IPS-18c (cell line): Measurements from ENCODE around the gene CD79A.

Source experiments
- H3K4me3 ChIP-seq: 2 replicates; pipeline ENCODE4 v1.7.0; 2013; ENCODE audit warnings: low read depth, mild to moderate bottlenecking, low read length, moderate library complexity; ENCODE audit not compliant: insufficient read depth
- H3K9me3 ChIP-seq: one replicate; pipeline ENCODE4 v1.6.1; 2013; ENCODE audit warnings: mild to moderate bottlenecking, low read length, moderate library complexity; ENCODE audit not compliant: control insufficient read depth, insufficient read depth

CD79A gene

GRCh38 chr19:41894350-41894749 lies 17.3 kb downstream of the CD79A start:
- no peaks in the 10 kb centered on the region for H3K9me3 ChIP-seq
- no peak overlapping the region for H3K4me3 ChIP-seq

- Histone ChIP-seq H3K4me3 (no peak overlapping the region), H3K9me3 (no peaks in the 10 kb centered on the region)
These were observed 18.9 kb downstream of the CD79A start for GRCh38 chr19:41895745-41896580.

- H3K9me3 ChIP-seq: no peaks in the 10 kb centered on the region
- no peak overlapping the region for H3K4me3 ChIP-seq
These were observed 19.5 kb downstream of the CD79A start for GRCh38 chr19:41896581-41896942.

- H3K9me3 ChIP-seq: no peaks in the 10 kb centered on the region
- no peak overlapping the region for H3K4me3 ChIP-seq
These were observed 20.1 kb downstream of the CD79A start for GRCh38 chr19:41897181-41897580.

DNA sequence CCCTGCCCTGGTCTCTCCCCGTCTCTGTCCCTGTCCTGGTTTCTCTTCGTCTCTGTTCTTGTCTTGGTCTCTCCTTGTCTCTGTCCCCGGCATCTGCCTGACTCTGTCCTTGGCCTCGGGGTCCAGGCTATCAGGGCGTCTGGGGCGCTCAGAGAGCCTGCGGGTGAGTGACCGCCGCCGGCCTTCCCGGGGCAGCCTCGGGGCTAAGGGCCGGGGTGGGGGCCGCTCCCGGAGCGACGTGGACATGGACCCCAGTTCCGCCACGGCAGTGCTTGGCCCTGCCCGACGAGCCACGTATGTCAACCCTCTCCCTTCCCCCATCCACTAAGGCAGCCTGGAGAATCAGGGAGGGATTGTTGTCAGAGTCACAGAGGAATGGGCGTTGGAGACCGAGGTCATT lies 20.7 kb downstream of the CD79A start:
- no peaks in the 10 kb centered on the region for H3K9me3 ChIP-seq
- H3K4me3 ChIP-seq: no peak overlapping the region

- no peaks in the 10 kb centered on the region for H3K9me3 ChIP-seq
- no peak overlapping the region for H3K4me3 ChIP-seq
These were observed 21.2 kb downstream of the CD79A start for GRCh38 chr19:41898235-41898634.

GRCh38 chr19:41901707-41902360 lies 24.8 kb downstream of the CD79A start:
- H3K9me3 ChIP-seq: no peaks in the 10 kb centered on the region

GRCh38 chr19:41902594-41902993 lies 25.5 kb downstream of the CD79A start:
- Histone ChIP-seq H3K9me3 (no peaks in the 10 kb centered on the region), H3K4me3 (no peak overlapping the region)

More at GRCh38 chr19:41901707-41902360, 24.8 kb downstream of the CD79A start:
- H3K4me3 ChIP-seq: no peak overlapping the region

DNA sequence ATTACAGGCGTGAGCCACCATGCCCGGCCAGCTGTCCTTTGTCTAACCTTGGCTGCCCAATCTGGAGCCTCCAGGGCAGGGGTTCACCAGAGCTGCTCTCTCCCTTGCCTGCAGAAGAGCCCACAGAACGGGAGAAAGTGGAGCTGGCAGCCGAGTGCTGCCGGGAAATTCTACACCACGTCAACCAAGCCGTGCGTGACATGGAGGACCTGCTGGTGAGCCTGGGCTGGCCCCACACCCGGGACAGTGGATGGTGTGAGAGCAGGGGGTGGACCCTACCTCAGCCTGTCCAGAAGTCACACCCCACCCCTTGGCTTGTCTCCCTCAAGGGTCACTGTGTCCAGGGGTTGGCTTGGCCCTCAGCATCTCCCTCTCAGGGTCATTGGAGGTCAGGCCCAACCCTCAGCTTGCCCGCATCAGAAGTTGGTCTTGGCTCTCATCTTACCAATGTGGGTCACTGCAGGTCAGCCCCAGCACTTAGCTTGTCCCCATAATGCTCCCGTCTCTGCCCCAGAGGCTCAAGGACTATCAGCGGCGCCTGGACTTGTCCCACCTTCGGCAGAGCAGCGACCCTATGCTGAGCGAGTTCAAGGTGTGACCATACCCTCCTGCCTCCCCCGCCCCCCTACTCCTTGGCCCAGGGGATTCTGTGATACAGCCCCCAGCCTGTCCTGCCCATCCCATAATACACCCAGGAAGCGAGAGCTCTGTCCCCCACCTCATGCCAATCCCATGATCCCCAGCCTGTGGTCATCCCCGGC lies 26.3 kb downstream of the CD79A start:
- no peak overlapping the region for H3K4me3 ChIP-seq
- no peaks in the 10 kb centered on the region for H3K9me3 ChIP-seq

- H3K9me3 ChIP-seq: no peaks in the 10 kb centered on the region
- no peak overlapping the region for H3K4me3 ChIP-seq
These were observed 27.2 kb downstream of the CD79A start for GRCh38 chr19:41904118-41904870.

- Histone ChIP-seq H3K9me3 (no peaks in the 10 kb centered on the region), H3K4me3 (no peak overlapping the region)
These were observed 28.4 kb downstream of the CD79A start for GRCh38 chr19:41905273-41906002.

- H3K9me3 ChIP-seq: no peaks in the 10 kb centered on the region
- H3K4me3 ChIP-seq: no peak overlapping the region
These were observed 29.2 kb downstream of the CD79A start for GRCh38 chr19:41906271-41906670.

DNA sequence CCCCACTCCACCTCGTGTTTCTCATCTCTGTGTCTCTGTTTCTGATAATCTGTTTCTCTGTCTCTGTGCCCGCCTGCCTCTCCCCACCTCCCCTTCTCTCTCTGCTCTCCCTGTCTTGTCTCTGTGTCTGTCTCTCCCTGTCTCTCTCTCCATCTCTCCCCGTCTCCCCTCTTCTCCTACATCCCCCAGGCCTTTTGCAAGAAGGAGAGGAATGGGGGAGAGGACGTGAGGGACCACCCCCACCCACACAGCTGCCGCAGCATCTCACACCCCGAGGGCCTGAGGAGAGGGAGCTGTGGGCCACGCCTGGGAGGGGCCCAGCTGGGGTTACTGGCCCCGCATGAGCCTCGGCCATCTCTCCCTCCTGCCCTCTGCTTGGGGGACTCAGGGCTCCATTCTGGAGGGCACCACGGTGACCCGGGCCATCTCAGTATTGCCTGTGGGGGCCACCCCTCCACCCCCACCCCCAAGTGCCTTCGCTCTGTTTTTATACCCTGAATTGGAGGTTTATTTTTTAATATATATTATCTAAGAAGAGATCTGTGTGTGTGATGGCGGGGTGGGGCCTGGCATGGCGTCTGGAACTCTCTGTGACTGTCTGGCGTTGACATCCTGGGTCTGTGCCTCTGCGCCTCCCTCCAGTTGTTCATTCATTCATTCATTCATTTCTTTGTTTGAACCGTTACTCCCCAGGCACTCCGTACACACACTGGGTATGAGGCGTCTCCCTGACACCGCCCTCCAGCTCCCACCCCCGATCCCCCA lies 30.0 kb downstream of the CD79A start:
- H3K4me3 ChIP-seq: no peak overlapping the region

DNA sequence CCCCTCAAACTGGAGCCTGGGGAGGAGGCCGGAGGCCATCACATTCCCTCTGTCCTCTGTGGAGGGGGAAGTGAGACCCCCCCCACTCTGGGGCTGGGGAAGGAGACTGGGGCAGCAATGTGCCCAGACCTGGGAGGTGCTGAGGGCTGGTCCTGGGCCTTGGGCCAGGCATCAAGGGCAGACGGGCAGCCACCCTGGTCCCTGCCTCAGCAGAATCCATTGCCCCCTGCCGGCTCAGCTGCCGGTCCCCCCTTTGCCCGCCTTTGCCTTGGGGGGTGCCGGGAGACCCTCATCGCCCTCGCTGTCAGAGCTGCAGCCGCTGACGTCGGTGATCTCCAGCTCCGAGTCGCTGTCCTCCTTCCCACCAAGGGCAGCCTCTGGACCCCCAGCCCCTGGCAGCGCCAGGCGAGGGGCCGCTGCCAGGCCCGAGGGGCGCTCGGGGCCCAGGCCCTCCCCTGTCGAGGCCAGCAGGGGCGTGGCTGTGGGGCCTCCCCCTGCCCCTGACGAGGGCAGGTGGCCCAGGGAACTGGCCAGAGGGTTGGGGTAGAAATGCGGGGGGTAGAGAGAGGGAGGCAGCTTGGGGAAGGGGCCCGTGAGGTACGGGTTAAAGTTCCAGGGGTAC lies 31.0 kb downstream of the CD79A start:
- no peaks in the 10 kb centered on the region for H3K9me3 ChIP-seq

More for the DNA sequence above, 30.0 kb downstream of the CD79A start:
- no peaks in the 10 kb centered on the region for H3K9me3 ChIP-seq

DNA sequence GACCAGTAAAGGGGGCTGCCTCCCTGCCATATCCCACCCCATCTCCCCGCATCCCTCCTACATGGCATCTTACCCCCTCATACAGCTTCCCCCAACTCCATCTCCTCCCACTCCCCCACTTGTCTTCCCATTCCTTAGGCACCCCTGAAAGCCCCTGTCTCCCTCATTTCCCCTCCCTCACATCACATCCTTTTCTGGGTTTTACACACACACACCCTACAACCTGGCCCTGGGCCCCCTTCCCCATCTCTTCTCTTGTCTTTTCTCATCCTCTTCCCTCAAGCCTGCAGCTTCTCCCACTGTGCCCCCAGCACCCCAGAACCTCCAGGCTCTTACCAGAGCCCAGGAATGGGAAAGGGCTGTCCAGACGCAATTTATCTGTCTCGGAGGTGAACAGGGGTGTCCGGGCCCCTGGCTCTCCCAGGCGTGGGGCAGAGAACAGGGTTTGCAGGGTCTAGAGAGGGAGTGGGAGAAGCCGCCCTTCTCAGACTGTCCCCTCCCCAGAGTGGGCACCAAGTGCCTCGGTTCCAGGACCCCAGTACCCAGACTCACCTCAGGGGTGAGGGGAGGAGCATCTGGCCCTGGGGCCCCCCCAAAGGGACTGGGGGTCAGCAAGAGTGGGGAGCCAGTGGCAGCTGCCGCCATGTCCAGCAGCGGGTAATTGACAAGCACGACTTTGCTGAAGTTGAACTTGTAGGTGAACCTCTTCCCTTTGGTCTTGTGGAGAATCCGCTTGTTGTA lies 31.8 kb downstream of the CD79A start:
- Histone ChIP-seq H3K9me3 (no peaks in the 10 kb centered on the region), H3K4me3 (no peak overlapping the region)

More for the DNA sequence above, 31.0 kb downstream of the CD79A start:
- H3K4me3 ChIP-seq: no peak overlapping the region
